Measurements from ENCODE around the gene TRAPPC1.

The TRAPPC1 gene

DNA sequence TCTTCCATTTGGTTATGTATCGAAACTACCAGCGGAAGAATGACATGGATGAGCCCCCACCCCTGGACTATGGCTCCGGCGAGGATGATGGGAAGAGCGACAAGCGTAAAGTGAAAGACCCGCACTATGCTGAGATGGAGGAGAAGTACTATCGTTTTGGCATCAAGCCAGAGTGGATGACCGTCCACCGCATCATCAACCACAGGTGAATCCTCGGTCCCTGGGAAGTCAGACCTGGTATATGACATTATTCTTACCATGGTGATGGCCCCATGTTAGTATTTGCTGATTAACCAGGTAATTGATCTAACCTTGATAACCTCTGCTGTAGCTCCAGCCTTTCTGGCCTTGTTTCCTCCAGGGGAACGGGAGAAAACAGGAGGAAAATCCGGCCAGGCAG, 34.7 kb downstream of the TRAPPC1 start:
- DNase-seq, result no peak

GRCh38 chr17:7894866-7895265, 36.9 kb downstream of the TRAPPC1 start:
- DNase-seq, result no peak

DNA sequence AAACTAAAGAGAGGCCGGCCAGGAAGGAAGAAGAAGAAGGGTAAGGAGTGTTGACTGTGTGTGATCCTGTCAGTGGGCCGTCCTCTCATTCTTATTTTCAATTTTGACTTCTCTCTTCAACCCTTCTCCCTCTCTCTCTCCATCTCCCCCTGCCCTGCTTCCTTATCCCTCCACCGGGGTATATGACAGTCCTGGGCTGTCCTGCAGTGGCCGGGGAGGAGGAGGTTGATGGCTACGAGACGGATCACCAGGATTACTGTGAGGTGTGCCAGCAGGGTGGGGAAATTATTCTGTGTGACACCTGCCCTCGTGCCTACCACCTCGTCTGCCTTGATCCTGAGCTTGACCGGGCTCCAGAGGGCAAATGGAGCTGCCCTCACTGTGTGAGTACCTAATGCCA, 37.5 kb downstream of the TRAPPC1 start:
- DNase-seq, result no peak

DNA sequence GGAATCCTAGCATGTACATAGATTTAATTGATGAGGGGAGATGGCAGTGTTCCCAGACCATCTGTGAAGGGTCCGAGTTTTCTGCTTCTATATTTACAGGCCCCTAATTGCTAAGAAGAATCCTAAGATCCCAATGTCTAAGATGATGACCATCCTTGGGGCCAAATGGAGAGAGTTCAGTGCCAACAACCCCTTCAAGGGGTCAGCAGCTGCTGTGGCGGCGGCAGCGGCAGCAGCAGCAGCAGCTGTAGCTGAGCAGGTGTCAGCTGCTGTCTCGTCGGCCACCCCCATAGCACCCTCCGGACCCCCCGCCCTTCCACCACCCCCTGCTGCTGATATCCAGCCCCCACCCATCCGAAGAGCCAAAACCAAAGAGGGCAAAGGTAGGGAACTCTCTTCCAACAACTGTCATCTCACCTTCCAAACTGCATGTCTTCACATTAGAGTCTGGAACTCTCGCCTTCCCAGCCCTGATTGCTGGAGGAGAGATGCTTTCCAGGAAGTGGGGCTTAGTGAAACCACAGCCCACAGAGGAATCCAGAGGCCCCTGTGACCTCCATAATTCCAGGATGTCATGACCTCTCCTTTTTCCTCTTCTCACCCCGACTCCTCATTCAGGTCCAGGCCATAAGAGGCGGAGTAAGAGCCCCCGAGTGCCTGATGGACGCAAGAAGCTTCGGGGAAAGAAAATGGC, 38.4 kb downstream of the TRAPPC1 start:
- DNase-seq, result no peak

DNA sequence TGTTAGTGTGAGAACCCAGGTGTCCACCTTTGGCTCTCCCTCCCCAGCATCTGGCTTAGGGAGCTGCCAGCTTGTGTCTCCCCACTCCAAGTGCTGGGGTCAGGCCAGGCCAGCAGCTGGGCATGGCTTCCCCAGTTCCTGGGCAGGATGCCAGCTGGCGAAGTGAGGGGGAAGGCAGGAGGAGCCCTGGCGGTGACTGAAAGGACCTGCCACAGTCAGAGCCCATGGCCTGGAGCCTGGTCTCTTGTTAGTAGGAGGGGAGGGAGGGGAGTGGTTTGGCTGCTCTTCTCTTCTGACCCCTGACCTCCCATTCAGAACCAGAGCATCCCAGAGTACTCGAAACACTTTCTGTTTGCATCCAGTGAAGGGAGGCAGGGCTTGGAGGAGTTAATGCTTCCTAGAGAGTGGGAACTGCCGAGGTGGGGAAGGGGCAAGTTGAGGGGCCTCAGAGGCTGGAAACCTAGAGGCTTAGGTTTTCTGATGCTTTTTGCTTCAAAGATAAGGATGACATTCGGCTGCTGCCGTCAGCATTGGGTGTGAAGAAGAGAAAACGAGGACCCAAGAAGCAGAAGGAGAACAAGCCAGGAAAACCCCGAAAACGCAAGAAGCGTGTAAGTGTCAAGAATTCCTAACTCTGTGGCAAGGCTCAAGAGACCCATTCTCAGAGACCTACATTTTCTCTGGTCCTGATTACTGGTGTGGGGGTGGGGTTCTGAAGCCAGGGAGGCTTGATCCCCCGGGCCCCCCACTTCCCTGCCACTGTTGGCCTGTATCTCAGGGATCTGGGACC, 42.4 kb downstream of the TRAPPC1 start:
- peak; percentile 94 for DNase-seq

DNA sequence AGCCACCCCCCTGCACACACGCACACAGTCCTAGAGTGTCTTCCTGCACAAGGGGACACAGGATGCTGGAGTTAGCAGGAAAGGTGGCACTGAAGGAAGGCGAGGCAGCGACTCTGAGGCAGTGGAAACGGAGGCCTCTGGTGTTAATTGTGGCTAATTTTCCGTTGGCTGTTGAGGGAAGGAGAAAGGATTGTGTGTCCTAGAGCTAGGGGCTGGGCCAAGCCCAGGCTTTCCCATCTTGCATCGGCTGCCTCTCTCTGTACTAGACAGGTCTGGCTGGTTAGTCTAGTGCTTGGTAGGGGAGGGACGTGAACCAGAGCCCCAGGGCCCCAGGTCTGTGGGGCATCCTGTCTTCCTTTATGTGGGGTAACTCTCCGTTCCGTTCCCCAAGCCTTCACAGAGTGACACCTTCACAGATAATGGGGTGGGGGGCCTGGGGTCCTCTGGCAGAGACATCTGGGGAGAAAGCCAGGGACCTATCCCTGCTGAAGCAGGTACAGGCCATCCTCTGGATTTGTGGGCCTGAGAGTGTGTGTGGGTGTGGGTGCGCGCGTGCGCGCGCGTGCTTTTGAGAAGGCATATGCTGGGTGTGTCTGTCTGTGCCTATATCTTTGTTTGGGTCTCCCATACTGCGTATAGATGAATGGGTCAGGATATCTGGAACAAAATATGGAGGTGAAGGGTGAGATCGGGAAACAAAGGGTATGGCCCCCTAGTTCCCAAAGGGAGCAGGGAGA, 43.4 kb downstream of the TRAPPC1 start, which contains the start of gene CHD3:
TSS of gene CHD3 (plus strand) at position 606 of the 737 bp plus-strand sequence. CDS start 212 bp downstream, outside the sequence.
- no peak for DNase-seq

DNA sequence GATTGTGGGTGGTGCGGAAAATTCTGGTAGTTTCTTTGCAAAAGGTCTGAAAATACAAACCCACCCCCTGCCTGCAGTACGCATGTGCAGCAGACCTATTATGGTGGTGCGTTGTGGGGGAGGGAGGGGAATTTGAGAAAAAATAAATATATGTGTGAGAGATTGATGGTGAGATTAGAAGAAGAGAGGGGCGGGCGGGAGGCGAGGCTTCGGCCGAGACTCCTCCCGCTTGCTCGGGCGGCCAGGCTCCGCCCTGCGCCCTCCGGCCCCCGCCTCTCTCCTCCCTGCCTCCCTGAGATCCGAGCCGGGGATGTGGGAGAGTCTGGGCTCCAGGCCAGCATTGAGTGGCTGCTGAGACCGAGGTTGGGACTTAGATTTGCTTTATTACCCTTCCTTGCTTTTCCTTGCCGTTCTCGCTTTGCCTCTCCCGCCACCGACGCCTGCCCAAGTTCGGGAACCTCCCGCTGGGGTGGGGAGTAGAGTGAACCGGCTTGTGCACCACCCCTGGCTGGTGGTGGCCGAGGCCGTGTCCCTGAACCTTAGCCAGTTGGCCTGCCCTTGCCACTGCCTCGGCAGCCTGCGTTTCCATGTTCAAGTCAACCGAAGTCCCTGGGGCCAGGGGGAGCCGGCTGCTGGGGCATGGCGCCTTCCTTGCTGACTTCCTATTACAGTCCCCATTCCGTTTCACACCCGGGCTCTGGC, 44.1 kb downstream of the TRAPPC1 start:
- peak; percentile 80 for DNase-seq

GRCh38 chr17:7887038-7887481, 44.7 kb downstream of the TRAPPC1 start:
- no peak for DNase-seq

GRCh38 chr17:7886227-7887037, 45.3 kb downstream of the TRAPPC1 start:
- no peak for DNase-seq

GRCh38 chr17:7885367-7886226, 46.1 kb downstream of the TRAPPC1 start:
- peak; percentile 39 for DNase-seq

GRCh38 chr17:7884581-7885366, 47.0 kb downstream of the TRAPPC1 start:
- DNase-seq, result no peak

GRCh38 chr17:7883781-7884386, 47.9 kb downstream of the TRAPPC1 start:
- no peak for DNase-seq

DNA sequence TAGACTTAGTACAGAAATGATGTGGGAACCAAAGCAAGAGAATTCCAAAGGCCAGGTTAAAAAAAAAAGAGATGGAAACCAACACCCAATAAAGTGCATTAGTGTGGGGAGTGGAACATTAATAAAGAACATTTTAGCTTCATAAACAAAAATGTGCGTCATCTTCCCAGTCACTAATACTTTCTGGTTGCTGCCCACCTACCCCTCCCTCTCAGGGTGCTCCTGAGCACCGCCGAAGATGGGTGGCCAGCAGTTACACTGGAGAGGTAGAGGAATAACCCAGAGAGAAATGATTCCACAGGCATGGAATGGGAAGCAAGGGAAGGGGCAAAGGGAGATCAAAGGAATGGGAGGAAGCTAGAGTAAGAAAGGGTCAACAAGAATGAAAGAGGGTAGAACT, 49.1 kb downstream of the TRAPPC1 start:
- DNase-seq, result no peak

DNA sequence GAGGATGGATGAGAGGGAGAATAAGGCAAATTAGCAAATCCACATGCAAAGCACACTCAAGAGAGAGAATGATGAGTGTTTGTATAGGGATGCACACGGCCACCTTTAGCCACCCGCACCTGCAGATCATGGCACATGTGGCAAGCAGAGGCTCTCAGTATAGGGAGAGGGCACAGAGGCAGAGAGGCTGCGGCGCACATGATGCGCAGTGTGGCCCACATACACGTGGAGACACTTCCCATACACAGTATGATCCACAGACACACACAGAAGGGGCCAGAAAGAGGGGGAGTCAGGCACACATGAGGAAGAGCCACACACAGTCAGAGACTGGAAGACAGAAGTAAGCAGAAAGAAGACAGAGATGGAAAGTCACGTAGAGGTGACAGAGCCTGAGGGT, 49.7 kb downstream of the TRAPPC1 start:
- DNase-seq, result no peak

DNA sequence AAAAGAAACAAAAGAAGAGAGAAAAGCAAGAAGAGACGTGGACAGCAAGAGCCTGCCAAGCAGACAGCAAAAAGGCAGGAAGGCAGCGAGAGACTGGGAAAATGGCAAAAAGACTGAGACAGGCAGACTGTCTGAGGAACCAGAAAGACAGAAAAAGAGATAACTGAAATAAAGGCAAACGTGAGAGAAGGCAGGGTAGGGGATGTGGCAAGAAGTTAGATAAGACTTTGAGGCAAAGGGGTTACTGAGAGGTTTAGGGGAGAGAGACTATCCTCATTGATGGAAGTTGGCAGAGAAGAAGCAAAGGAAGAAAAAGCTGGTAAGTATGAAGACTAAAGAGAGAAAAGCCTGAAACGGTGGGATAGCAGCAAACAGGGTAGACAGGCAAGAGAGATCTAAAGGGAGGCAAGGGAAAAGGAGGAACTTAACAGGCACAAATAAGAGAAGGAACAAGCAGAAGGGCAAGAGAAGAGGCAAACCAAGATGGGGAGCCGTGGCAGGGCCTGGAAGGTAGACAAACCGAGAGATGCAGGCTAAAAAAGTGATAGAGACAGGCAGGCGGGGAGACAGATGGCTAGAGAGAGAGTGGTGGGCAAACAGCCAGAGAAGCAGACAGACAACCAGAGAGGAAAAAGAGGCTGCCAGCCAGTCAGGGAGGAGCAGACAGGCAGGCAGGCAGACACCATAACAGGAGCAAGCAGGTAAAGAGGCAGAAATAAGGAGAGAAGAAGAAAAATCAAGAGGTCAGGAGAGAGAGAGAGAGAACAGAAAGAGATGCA, 50.3 kb downstream of the TRAPPC1 start:
- no peak for DNase-seq

Data from suppressor macrophage treated with lipopolysaccharide for 4 hours (primary cell).